NCI-H2196 (cell line): ENCODE measurements around the gene OR2V2.
"Not testable (repeated sequence)": the region's sequence is repeated elsewhere in the genome, so short reads cannot be mapped to it uniquely, and the experiment has no call there.

ENCODE experiments used
- DNase-seq: peaks from one replicate; lab custom pipeline; 2025; ENCODE audit not compliant: unreplicated experiment; lab: John Stamatoyannopoulos, UW

OR2V2 gene

GRCh38 chr5:181114844-181115778, 32.3 kb upstream of the OR2V2 start:
- DNase-seq: no peak

DNA sequence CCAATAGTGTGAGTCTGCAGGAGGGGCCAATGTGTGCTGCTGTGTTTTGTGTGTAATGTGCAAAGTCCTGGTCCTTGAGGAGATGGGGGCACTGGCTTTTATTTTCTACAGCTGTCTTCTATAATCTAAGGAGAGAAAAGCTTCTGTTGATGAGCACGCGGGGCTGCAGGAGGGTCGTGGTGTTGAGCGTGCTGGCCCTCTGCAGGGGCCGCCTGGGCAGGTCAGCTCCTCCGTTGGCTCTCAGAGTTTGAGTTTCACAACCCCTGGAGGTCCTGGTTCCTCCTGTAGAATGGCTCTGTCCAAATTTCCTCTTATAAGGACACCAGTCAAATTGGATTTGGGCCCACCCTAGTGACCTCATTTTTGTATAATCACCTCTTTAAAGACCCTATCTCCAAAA, 29.0 kb upstream of the OR2V2 start:
- no peak for DNase-seq

- no peak for DNase-seq
These were observed 28.3 kb upstream of the OR2V2 start for GRCh38 chr5:181119105-181119504.

DNA sequence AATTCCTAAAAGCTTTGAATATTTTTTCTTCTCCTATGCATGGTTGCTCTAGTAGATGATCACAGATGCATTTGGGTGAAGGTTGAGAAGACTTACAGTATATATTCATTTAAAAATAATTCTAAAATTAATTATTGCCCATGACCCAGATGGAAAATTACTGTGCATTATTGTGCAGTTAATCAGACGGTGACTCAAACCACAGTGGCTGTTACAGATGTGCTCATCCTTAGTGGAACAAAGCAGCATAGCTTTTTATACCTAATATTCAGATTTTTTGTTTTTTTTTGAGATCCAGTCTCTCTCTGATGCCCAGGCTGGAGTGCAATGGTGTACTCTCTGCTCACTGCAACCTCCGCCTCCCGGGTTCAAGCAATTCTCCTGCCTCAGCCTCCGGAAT, 27.1 kb upstream of the OR2V2 start:
- no peak for DNase-seq

GRCh38 chr5:181120761-181121160, 26.6 kb upstream of the OR2V2 start:
- DNase-seq: no peak

GRCh38 chr5:181121675-181122561, 25.5 kb upstream of the OR2V2 start:
- no peak for DNase-seq

DNA sequence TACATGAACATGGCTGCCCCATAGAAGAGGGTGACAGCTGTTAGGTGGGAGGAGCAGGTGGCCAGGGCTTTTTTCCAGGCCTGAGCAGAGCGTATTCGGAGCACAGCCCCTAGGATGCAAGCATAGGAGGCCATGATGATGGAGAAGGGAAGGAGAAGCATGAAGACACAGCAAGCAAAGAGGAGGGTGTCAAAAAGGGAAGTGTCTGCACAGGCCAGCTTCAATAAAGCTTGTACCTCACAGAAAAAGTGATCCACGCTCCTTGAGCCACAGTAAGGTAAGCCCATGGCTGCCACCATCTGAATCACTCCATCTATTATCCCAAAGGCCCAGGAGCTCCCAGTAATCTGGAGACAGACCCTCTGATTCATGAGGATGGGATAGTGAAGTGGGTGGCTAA, 22.9 kb upstream of the OR2V2 start:
- DNase-seq: no peak

GRCh38 chr5:181126841-181127240, 20.5 kb upstream of the OR2V2 start:
- DNase-seq: no peak

DNA sequence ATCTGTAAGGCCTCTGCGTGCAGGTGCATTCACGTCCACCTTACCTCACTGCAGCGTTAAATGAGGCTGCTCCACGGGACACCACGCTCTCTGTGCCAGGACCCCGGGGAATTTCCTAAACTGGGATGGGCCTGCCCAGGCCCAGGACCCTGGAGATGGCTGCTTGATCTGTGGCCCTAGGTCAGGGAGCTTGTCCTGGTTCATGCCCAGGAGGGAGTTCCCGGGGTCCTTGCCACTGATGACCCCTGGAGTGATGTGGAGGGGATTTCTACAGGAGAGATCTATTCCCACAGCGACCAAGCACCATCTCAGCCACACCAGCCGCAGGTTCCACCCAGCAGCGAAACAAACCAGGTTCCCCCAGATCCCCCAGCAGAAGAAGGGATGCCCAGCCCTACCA, 19.9 kb upstream of the OR2V2 start:
- no peak for DNase-seq

- DNase-seq: no peak
These were observed 19.3 kb upstream of the OR2V2 start for GRCh38 chr5:181127907-181128626.

- DNase-seq: no peak
These were observed 17.8 kb upstream of the OR2V2 start for GRCh38 chr5:181129601-181130000.

GRCh38 chr5:181130081-181130480, 17.3 kb upstream of the OR2V2 start:
- not testable (repeated sequence) for DNase-seq

DNA sequence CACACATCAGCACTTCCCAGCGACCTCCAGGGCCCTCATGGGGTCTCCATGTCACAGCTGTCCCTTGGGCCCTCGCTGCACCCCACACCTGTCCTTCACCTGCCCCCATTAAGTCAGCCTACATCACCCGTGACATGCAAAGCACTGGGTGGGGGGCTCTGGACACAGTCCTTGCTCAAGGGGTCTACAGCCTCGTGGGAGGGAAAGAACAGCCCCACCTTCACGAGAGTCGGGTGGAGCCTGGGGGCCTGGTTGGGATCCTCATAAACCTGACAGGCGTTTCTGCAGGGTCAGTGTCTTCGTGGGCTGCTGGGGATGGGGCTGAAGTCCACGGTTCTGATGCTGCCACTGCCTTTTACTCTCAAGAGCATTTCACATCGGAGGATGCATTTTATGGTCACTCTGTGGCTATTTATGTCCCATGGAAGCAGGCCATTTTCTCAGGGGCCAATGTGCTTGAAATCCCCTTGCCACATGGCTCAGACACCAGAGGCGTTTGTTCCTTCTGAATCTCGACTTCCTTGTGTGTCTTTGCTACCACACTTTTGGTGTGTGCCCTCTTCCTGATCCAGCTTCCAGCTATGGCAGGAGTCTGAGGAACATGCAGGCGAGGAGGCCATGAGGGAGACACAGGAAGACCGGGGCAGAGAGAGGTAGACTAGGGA, 16.4 kb upstream of the OR2V2 start, which contains the start of gene OR2V1:
Gene OR2V1, minus strand, starts transcription at position 338 of the 665 bp plus-strand sequence. CDS start 5,865 bp downstream, outside the sequence.
- no peak for DNase-seq

GRCh38 chr5:181131514-181131913, 15.9 kb upstream of the OR2V2 start:
- DNase-seq: no peak

- DNase-seq: no peak
These were observed 14.3 kb upstream of the OR2V2 start for GRCh38 chr5:181133083-181133482.

GRCh38 chr5:181133610-181134231, 13.7 kb upstream of the OR2V2 start:
- no peak for DNase-seq

DNA sequence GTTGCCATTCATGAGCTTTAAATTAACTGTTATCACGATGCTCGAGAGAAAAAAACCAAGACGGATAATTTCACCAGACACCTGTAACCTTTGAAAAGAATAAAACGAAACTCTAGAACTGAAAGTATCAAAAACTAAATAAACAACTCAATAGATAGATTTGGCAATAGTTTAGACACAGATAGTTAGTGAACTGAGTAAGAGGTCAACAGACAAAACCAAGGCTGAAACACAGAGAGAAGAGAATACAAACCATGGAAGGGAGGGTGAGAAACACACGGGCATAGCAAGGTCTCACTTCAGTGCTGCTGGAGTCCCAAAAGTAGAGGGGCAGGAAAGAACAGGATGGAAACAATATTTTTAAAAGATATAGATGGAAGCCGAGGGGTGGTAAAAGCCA, 13.1 kb upstream of the OR2V2 start:
- no peak for DNase-seq

GRCh38 chr5:181136361-181136955, 10.9 kb upstream of the OR2V2 start:
- DNase-seq: no peak

- no peak for DNase-seq
These were observed 9.1 kb upstream of the OR2V2 start for GRCh38 chr5:181138258-181138657.

DNA sequence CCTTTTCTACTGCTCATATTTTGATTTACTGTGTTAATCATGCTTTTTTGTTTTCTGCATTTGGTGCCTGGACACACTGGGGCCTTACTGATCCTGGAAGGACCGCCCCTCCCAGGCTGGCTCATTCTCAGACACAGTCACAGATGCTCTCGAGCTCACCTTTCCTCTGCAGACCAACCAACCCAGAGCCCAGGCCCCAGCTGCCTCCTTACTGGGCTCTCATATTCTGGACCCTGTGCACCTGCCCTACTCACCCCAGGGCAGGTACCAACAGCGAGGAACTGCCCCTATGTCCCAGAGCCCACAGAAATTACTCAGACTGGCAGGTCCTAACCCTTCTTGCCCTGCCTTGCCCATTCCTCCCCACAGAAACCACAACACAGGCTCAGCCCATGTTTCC, 6.6 kb upstream of the OR2V2 start:
- DNase-seq: no peak
